ENCODE results near the gene CLEC16A.

The CLEC16A gene

DNA sequence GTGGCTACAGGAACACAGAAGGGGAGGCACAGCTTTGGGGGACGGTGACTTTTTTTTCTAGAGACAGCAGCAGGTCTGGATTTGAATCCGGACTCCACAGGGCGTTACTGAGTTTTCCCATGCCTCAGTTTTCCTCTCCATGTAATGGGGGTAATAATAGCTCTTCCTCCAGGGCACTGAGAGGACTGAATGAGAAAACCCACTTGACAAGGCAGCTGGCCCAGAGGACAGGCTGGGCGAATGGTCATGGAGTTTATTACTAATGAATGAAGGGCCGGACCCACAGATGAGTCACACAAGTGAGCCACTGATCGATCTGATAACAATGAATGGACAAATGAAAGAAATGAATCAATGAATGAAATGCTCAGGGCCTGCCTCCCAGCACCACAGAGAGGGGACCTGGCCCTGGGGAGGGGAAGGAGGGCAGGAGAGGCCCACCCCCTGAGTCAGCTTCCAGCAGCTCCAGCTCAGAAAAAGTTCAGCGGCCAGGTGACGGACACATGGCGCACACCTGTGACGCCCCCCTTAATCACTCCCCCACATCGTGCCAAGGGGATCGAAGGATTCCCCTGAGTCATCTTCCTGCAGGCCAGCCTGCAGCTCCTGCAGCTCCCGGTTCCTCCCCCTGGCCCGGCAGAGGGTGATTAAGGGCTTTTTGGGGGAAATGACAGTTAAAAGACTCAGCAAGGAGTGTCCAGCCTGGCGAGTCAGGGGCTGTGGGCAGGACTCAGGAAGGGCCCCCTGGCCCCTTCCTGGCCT is 257.3 kb downstream of the CLEC16A start:
- TF ChIP-seq, protein P1, sequence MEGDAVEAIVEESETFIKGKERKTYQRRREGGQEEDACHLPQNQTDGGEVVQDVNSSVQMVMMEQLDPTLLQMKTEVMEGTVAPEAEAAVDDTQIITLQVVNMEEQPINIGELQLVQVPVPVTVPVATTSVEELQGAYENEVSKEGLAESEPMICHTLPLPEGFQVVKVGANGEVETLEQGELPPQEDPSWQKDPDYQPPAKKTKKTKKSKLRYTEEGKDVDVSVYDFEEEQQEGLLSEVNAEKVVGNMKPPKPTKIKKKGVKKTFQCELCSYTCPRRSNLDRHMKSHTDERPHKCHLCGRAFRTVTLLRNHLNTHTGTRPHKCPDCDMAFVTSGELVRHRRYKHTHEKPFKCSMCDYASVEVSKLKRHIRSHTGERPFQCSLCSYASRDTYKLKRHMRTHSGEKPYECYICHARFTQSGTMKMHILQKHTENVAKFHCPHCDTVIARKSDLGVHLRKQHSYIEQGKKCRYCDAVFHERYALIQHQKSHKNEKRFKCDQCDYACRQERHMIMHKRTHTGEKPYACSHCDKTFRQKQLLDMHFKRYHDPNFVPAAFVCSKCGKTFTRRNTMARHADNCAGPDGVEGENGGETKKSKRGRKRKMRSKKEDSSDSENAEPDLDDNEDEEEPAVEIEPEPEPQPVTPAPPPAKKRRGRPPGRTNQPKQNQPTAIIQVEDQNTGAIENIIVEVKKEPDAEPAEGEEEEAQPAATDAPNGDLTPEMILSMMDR (IDR thresholded peaks at IDR 0.05; ENCODE audit: low read length, missing control alignments), result no peak
- no peak overlapping the region for H3K4me3 ChIP-seq (replicated peaks; ENCODE audit: low read depth, low read length)

DNA sequence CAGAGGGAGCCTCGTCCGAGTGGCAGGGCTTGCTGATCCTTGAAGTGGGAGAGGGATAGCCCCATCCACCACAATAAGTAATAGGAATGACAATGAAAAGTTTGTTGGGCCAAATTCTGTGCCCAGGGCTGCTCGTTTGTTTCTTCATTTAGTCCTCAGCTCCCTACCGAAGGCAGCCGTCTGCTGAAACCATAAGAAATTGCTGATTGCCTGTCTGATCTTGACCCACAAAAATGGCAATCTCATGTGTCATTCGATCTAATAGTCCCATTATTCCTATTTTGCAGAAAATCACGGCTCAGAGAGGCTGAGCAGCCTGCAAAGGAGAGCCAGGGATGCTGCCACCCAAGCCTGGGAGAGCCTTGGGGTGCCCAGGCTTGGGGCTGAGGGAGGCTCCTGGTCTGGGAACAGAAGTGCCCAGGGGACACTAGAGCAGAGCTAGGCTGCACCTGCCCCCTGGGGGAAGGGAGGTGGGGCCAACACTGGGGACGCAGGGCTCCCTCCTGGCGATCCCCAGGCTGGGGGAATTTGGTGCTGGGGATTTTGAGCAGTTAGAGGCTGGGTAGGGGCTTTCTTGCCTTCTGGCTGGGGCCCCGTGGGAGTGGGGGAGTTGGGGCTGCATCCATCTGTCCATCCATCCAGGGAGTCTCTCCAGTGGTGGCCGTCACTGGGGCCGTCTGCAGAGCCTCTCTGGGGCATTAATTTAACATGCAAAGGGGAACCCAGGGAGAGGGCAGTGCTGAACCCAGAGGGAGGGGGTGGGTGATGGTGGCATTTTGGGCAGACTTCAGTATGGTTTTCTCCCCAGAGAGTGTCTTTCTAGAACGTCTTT is 258.1 kb downstream of the CLEC16A start:
- no peak for DNase-seq (ENCODE audit: low read depth)
- TF ChIP-seq, protein P1 (IDR thresholded peaks at IDR 0.05; ENCODE audit: low read length, missing control alignments), result no peak
- no peak overlapping the region for H3K4me3 ChIP-seq (replicated peaks; ENCODE audit: low read depth, low read length)

More for the DNA sequence above, 257.3 kb downstream of the CLEC16A start:
- DNase-seq (ENCODE audit: low read depth), result peak; percentile 82

DNA sequence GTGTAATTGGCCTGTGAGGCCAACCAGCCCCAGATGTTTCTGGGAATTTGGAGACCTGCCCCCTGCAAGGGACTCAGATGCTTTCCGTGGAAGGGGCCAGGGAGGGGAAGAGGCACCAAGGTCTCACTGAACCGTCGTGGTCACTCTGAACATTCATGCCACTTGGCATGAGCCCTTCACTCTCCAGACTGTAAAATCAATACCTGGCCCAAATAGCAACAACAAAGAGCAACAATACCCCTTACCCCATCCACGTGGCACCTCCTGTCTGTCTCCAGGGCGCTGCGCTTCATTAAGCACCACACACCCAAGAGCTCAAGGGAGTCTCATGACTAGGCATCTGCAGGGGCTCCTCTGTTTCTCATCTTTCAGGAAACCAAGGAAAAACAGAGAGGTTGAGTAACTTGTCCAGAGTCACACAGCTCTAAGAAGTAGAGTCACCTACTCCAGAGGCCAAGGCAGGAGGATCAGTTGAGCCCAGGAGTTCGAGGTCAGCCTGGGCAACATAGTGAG is 258.8 kb downstream of the CLEC16A start:
- TF ChIP-seq, protein P1 (IDR thresholded peaks at IDR 0.05; ENCODE audit: low read length, missing control alignments), result no peak
- no peak for DNase-seq (ENCODE audit: low read depth)
- H3K4me3 ChIP-seq (replicated peaks; ENCODE audit: low read depth, low read length), result no peak overlapping the region

DNA sequence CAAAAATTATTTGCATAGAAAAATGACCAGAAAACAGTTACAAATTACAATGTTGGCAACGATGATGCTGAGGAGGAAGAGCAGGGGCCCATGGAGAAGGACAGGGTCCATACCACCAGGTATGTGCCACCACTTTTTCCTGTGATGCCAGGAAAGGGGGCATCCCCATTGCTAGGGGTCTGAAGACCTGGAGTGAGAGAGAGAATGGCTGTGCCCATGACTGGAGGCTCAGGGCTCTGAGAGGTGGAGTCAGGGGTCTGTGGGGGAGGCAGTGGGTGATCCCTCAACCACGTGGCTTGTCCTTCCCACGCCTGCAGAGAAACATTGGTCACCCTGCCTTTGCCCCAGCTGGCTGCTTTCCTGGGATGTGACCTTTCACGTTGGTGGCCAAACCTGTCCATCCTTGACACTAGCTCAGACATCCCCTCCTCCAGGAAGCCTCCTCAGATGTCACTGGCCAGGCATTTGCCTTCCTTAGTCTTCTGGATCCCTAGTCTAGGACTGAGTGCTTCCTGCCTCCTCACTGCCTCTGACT is 260.2 kb downstream of the CLEC16A start:
- no peak overlapping the region for H3K4me3 ChIP-seq (replicated peaks; ENCODE audit: low read depth, low read length)
- TF ChIP-seq, protein P1 (IDR thresholded peaks at IDR 0.05; ENCODE audit: low read length, missing control alignments), result no peak
- no peak for DNase-seq (ENCODE audit: low read depth)

DNA sequence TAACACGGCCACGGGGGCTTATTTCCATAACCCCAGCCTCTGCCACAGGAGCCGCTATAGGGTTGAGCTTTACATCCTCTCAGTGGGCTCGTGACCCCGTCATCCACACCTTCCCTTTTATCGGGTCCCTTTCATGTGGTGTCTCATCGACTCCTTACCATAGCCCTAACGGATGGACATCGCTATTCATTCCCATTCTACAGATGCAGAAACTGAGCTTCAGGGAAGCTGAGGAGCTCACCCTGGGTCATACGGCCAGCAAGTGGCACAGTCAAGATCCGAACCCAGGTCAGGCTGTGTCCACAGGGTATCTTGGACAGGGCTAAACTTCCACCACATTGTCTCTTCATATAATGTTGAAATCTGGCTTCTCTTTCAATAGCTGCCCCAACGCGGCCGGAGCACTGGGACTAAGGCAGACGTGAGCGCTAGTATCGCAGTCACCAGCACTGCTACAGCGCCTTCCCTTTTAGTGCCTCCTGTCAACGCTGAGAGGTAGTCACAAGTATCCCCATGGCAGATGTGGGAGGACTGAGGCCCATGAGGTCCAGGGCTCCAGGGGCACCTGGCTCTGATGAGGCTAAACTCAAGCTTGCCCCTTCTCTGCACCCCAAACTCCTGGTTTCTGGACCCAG is 260.8 kb downstream of the CLEC16A start:
- TF ChIP-seq, protein P1 (IDR thresholded peaks at IDR 0.05; ENCODE audit: low read length, missing control alignments), result no peak

DNA sequence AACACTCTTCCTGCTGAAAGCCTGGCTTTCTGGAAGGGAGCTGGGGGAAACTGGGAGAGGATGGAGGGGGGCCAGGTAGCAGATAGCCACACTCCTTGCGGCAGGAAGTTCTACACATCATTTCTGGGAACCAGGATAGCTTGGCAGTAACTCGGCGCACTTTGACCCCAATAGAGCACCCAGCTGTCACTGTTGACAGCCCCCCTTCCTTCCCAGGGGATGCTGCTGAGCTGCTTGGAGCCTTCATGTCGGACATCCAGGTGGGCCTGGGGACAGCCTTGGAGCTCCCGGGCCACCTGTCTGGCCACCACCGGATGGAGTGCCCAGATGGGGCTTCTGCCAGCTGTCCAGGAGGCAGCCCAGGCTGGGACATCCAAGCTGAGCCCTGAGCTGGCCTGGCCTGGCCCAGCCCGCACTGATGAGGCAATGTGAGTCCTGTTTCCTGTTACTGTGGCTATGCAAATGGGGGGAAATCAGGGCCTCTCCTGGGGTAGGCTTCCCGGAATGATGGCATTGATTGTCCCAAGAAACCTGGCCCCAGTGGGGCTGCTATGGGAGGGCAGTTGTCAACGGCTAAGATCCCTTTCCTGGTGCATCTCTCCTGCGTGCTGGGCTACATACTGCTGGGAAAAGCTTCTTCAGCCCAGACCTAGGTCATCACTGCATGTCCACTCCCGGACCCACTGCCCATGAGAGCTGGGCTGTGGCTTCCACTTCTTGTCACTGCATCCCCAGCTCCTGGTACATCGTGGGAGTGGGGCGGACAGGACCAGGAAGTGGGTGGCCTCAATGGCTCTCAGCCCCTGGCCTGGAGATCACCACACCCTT is 261.6 kb downstream of the CLEC16A start:
- peak; percentile 91 for DNase-seq (ENCODE audit: low read depth)
- no peak overlapping the region for H3K4me3 ChIP-seq (replicated peaks; ENCODE audit: low read depth, low read length)
- TF ChIP-seq, protein P1 (IDR thresholded peaks at IDR 0.05; ENCODE audit: low read length, missing control alignments), result no peak

More for the DNA sequence above, 260.8 kb downstream of the CLEC16A start:
- no peak overlapping the region for H3K4me3 ChIP-seq (replicated peaks; ENCODE audit: low read depth, low read length)
- no peak for DNase-seq (ENCODE audit: low read depth)

Measured in fibroblast of pulmonary artery (primary cell).